Mucosa of stomach (tissue), 1 donor: ENCODE results near the gene NYNRIN.

Source experiments
- H3K27me3 ChIP-seq: one replicate; pipeline ENCODE4 v1.7.0; 2013; ENCODE audit warnings: mild to moderate bottlenecking, low read length; ENCODE audit not compliant: control insufficient read depth, insufficient read depth
- H3K36me3 ChIP-seq: one replicate; pipeline ENCODE4 v1.7.0; 2013; ENCODE audit warnings: low read length; ENCODE audit not compliant: control insufficient read depth, insufficient read depth
- H3K4me1 ChIP-seq: one replicate; pipeline ENCODE4 v1.7.0; 2013; ENCODE audit warnings: mild to moderate bottlenecking, low read length; ENCODE audit not compliant: control insufficient read depth, insufficient read depth
- H3K4me3 ChIP-seq: one replicate; pipeline ENCODE4 v1.7.0; 2013; ENCODE audit warnings: low read length
- H3K9ac ChIP-seq: one replicate; pipeline ENCODE4 v1.7.0; 2013; ENCODE audit warnings: mild to moderate bottlenecking, low read length, moderate library complexity
- H3K9me3 ChIP-seq: one replicate; pipeline ENCODE4 v1.7.0; 2013; ENCODE audit warnings: mild to moderate bottlenecking, low read length, moderate library complexity; ENCODE audit not compliant: control insufficient read depth
- donor health status: Pancreatic carcinoma.

The NYNRIN gene

DNA sequence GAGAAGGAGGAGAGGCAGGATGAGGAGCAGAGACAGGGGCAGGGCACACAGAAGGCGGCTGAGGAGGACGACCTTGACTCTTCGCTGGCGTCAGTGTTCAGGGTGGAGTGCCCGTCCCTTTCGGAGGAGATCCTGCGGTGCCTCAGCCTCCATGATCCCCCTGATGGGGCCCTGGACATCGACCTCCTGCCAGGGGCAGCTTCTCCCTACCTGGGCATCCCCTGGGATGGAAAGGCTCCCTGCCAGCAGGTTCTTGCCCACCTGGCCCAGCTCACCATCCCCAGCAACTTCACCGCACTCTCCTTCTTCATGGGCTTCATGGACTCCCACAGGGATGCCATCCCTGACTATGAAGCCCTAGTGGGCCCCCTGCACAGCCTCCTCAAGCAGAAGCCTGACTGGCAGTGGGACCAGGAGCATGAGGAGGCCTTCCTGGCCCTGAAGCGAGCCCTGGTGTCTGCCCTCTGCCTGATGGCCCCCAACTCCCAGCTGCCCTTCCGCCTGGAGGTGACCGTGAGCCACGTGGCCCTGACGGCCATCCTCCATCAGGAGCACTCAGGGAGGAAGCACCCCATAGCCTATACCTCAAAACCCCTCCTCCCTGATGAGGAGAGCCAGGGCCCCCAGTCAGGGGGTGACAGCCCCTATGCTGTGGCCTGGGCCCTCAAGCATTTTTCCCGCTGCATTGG lies 16.1 kb downstream of the NYNRIN start:
- Histone ChIP-seq H3K36me3 (no peaks in the 10 kb centered on the region), H3K9me3 (no peaks in the 10 kb centered on the region)

DNA sequence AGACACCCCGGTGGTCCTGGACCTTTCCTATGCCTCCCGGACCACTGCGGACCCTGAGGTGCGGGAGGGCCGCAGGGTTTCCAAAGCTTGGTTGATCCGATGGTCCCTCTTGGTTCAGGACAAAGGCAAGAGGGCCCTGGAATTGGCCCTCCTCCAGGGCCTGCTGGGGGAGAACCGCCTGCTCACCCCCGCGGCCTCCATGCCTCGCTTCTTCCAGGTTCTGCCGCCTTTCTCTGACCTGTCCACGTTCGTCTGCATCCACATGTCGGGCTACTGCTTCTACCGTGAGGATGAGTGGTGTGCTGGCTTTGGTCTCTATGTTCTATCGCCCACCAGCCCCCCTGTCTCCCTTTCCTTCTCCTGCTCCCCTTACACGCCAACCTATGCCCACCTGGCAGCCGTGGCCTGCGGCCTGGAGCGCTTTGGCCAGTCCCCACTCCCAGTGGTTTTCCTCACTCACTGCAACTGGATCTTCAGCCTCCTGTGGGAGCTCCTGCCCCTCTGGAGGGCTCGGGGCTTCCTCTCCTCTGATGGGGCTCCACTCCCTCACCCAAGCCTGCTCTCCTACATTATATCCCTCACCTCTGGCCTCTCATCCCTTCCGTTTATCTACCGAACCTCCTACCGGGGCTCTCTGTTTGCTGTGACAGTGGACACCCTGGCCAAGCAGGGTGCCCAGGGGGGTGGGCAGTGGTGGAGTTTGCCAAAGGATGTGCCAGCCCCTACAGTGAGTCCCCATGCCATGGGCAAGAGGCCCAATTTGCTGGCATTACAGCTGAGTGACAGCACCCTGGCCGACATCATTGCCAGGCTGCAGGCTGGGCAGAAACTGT lies 16.8 kb downstream of the NYNRIN start:
- no peaks in the 10 kb centered on the region for H3K9me3 ChIP-seq
- H3K36me3 ChIP-seq: no peaks in the 10 kb centered on the region
- H3K4me1 ChIP-seq: peaks cover 25% of the 10 kb centered on the region
- no peak overlapping the region for H3K9ac ChIP-seq
- no peak overlapping the region for H3K4me3 ChIP-seq
- no peaks in the 10 kb centered on the region for H3K27me3 ChIP-seq

More for the DNA sequence above, 16.1 kb downstream of the NYNRIN start:
- Histone ChIP-seq H3K4me3 (no peak overlapping the region), H3K9ac (no peak overlapping the region), H3K4me1 (peaks cover 25% of the 10 kb centered on the region), H3K27me3 (no peaks in the 10 kb centered on the region)

DNA sequence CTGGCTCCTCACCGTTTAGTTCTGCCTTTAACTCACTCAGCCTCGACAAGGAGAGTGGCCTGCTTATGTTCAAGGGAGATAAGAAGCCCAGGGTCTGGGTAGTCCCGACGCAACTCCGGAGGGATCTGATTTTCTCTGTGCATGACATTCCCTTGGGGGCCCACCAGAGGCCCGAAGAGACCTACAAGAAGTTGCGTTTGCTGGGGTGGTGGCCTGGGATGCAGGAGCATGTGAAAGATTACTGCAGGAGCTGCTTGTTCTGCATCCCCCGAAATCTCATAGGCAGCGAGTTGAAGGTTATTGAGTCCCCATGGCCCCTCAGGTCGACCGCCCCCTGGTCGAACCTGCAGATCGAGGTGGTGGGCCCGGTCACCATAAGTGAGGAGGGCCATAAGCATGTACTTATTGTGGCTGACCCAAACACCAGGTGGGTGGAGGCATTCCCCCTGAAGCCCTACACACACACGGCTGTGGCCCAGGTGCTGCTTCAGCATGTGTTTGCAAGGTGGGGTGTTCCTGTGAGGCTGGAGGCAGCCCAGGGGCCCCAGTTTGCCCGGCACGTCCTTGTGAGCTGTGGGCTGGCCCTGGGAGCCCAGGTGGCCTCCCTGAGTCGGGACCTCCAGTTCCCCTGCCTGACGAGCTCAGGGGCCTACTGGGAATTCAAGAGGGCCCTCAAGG lies 17.6 kb downstream of the NYNRIN start:
- Histone ChIP-seq H3K27me3 (no peaks in the 10 kb centered on the region), H3K4me3 (no peak overlapping the region), H3K4me1 (peaks cover 28% of the 10 kb centered on the region), H3K36me3 (no peaks in the 10 kb centered on the region), H3K9ac (no peak overlapping the region), H3K9me3 (no peaks in the 10 kb centered on the region)

DNA sequence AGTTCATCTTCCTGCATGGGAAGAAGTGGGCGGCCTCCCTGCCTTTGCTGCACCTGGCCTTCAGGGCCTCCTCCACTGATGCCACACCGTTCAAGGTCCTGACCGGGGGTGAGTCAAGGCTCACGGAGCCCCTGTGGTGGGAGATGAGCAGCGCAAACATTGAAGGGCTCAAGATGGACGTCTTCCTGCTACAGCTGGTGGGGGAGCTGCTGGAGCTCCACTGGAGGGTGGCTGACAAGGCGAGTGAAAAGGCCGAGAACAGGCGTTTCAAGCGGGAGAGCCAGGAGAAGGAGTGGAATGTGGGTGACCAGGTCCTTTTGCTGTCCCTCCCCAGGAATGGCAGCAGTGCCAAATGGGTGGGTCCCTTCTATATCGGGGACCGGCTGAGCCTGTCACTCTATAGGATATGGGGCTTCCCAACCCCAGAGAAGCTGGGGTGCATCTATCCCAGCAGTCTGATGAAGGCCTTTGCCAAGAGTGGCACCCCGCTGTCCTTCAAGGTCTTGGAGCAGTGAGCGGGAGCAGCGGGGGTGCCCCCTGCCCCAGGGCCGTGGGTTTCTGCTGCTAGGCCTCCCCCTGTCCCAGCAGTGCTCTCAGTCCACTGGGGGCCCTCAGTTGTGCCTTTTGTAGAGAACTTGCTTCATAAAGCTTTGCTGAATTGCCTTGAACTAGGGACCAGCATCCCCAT lies 18.3 kb downstream of the NYNRIN start:
- H3K4me1 ChIP-seq: peaks cover 30% of the 10 kb centered on the region
- no peaks in the 10 kb centered on the region for H3K36me3 ChIP-seq
- no peak overlapping the region for H3K9ac ChIP-seq
- no peaks in the 10 kb centered on the region for H3K9me3 ChIP-seq
- no peak overlapping the region for H3K4me3 ChIP-seq
- H3K27me3 ChIP-seq: no peaks in the 10 kb centered on the region

DNA sequence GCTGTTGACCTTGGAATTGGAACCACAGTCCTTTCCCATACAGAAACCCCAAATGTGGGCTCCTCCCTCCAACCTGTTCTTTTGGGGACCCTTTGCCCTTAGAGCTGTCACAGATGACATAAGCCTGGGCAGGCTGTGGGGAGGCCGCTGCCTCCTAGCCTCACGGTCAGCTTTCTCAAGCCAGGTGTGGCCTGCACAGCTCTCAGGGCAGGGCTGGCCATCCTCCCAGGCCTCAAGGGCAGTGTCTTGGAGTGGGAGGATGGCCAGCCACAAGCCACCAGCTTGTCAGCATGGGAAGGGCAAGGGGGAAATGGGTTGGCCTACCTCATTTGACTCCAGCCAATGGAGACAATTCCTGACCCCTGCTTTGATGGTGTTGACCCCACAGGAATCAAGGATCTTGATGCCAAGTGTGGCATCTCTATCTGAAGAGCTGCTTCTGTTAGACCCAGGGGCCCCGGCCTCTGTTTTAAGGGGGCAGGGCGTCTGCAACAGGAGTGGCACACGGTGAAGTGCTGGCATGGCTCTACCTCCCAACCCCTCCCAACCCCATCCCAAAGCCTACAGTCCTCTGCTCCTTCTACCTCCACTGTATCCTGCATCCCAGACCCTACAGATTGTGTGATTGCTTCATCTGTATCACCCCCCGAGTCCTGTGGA lies 19.2 kb downstream of the NYNRIN start:
- Histone ChIP-seq H3K4me1 (peaks cover 39% of the 10 kb centered on the region), H3K27me3 (no peaks in the 10 kb centered on the region), H3K36me3 (no peaks in the 10 kb centered on the region), H3K9me3 (no peaks in the 10 kb centered on the region), H3K4me3 (no peak overlapping the region), H3K9ac (peak overlapping the region; percentile 5)

DNA sequence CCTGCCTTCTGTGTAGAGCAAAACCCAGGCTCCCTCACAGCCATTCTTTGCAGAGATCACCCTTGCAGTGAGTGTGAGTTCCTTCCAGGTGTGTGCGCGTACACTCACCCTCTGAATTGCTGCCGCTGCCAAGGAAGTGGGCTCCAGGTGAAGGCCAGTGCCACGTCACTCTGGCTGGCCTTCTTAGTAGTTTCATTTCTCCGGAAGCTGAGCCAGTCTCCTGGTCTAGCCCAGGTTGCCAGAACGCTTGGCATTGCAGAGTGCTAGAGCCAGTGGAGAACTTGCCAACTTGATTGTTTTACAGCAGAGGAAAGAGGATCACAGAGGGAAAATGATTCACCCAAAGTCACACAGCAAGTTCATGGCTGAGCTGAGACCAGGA lies 19.7 kb downstream of the NYNRIN start:
- peak overlapping the region; percentile 5 for H3K9ac ChIP-seq
- no peaks in the 10 kb centered on the region for H3K27me3 ChIP-seq
- no peaks in the 10 kb centered on the region for H3K36me3 ChIP-seq

DNA sequence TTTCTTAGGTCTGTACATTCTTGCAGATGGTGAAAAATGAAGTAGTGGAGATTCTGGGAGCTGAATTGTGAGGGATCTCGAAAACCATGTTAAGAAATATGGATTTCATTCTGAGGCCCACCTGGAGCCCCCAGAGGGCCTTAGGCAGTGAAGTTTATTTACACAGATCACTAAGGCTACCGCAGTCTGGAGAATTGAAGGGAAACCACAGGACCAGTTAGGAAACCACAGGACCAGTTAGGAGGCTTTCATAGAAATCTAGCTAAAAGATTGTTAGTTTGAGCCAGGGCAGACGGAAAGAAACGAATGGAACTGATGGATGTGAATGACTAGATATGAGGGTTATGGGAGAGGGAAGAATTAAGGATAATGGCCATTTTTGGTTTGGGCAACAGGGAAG lies 23.5 kb downstream of the NYNRIN start:
- H3K27me3 ChIP-seq: no peaks in the 10 kb centered on the region
- no peaks in the 10 kb centered on the region for H3K9me3 ChIP-seq
- H3K4me3 ChIP-seq: no peak overlapping the region
- H3K4me1 ChIP-seq: peaks cover 52% of the 10 kb centered on the region
- no peak overlapping the region for H3K9ac ChIP-seq
- H3K36me3 ChIP-seq: no peaks in the 10 kb centered on the region

More for the DNA sequence above, 19.7 kb downstream of the NYNRIN start:
- H3K4me3 ChIP-seq: no peak overlapping the region
- no peaks in the 10 kb centered on the region for H3K9me3 ChIP-seq
- H3K4me1 ChIP-seq: peaks cover 40% of the 10 kb centered on the region

DNA sequence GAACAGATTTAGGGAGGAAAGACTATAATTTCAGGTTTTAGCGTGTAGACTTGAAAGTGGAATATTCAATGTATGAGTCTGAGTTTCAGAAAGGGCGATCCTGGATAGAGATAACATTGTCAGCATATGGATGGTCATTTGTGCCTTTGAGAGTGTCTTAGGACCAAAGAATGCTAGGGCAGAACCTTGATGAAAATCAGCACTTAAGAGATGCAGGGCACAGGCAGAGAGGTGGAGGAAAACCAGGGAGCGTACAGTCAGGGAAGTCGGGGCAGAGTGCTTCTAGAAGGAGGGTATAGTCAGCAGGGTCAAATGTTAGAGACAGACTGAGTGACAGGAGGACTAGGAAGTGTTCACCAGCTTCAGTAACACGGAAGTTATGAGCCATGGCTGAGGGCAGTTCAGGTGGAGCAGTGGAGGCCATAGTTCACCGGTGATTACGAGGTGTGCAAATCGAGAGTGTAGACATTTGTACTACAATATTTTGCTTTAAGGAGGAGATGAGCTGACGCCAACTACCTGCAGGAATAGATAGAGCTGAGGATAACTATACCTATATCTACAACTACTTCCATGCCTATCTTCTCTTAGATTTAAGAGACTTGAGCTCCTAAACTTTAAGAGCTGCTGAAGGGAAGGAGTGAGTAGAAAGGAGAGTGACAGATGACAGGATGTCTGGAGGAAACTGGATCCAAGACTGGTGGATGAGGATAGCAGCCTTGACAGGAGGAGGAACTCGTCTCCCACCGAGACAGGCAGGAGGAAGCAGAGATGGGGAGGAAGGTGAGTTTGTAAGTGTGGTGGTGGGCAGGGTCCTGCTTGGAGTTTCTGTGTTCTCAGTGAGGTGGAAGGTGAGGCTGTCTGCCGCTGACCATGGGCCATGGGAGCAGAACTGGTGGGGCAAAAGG lies 24.1 kb downstream of the NYNRIN start:
- Histone ChIP-seq H3K36me3 (no peaks in the 10 kb centered on the region), H3K9me3 (no peaks in the 10 kb centered on the region), H3K4me3 (peak overlapping the region; percentile 28), H3K4me1 (peaks cover 52% of the 10 kb centered on the region), H3K9ac (peak overlapping the region; percentile 60), H3K27me3 (no peaks in the 10 kb centered on the region)

DNA sequence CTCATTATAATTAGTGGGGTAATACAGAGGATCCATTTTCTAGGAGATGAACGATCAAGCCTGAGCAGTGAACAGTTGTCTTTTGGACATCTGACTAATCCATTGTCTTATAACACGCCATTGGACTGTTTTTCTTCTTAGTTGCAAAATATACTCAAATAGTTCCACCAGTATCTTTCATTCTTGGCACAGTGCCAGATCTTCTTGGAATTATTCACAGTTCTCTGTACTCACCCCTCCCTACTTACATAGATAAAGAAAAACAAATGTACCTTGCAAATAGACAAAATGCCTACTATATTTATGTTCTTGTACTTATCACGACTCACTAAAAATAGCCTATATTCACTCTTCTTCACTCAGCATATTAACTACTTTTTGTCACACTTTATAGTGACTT lies 26.9 kb downstream of the NYNRIN start:
- Histone ChIP-seq H3K4me3 (no peak overlapping the region), H3K4me1 (peaks cover 52% of the 10 kb centered on the region), H3K27me3 (no peaks in the 10 kb centered on the region), H3K9me3 (no peaks in the 10 kb centered on the region), H3K9ac (peak overlapping the region; percentile 60), H3K36me3 (no peaks in the 10 kb centered on the region)

DNA sequence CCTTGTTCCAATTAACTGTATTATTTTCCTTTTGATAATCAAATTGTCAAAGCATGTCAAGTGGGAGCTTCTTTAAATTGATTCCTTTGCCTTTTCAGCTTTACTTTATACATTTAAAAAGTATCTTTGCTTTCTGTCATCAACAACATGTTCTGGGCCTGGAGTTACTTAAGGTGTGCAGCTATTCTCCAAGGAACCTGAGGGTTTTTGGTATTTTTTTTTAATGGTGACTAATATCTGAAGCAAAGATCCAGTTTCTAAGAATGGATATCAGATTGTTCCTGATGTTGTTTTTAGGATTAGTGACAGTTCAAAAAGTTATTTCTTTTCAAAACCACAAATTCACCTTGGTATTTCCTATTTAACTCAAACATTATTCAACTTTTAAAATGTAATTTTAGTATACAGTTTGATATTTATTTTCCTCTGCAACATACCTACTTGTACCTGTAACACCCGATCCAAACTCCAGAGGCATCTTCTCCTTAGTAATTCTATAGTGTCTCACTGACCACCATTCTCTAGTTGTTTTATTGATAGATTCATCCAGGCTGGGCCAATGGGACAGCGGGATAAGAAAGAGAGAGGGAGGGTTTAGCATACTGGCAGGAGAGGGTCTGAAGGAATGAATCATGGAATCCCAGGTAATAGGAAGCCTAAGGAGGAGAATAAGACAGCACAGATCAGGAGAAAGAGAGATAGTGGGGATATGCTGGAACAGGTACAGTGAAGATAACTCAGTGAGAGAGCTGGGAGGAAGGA lies 27.5 kb downstream of the NYNRIN start:
- H3K4me1 ChIP-seq: peaks cover 56% of the 10 kb centered on the region
- H3K9ac ChIP-seq: peak overlapping the region; percentile 60
- no peaks in the 10 kb centered on the region for H3K9me3 ChIP-seq

More for the DNA sequence above, 27.5 kb downstream of the NYNRIN start:
- H3K27me3 ChIP-seq: no peaks in the 10 kb centered on the region
- no peak overlapping the region for H3K4me3 ChIP-seq
- peaks cover 3% of the 10 kb centered on the region for H3K36me3 ChIP-seq
